Mesothelial cell of epicardium (in vitro differentiated cells): ENCODE measurements around the gene FAM107B. TPM values are rescaled to one million over a fixed set of nuclear protein-coding genes. Genes with fewer than 3 reads are reported as not detected.

ENCODE experiments used
- DNase-seq, 2 experiments: peaks; one replicate each; pipeline ENCODE4 v3.0.0; 2021; ENCODE audit warnings: low spot score in 2 of 2; ENCODE audit not compliant: unreplicated experiment in 2 of 2
- H3K27ac Mint-ChIP-seq: 2 replicates; pipeline ENCODE4 v1.8.0; 2021; ENCODE audit warnings: mixed read lengths
- H3K27me3 Mint-ChIP-seq: 2 replicates; pipeline ENCODE4 v1.8.0; 2021; ENCODE audit warnings: low read depth, mixed read lengths
- H3K36me3 Mint-ChIP-seq: 2 replicates; pipeline ENCODE4 v1.8.0; 2021; ENCODE audit warnings: mixed read lengths
- H3K4me1 Mint-ChIP-seq: 2 replicates; pipeline ENCODE4 v1.8.0; 2021; ENCODE audit warnings: mixed read lengths
- H3K4me3 Mint-ChIP-seq: 2 replicates; pipeline ENCODE4 v1.8.0; 2021; ENCODE audit warnings: mild to moderate bottlenecking, moderate library complexity, mixed read lengths
- H3K9me3 Mint-ChIP-seq: 2 replicates; pipeline ENCODE4 v1.8.0; 2021; ENCODE audit warnings: mixed read lengths
- CTCF ChIP-seq: fragments of 200-600 bp; sonication (generic); IDR thresholded peaks from one replicate; pipeline ENCODE4 v1.5.0; 2021; ENCODE audit warnings: antibody characterized with exemption; ENCODE audit not compliant: unreplicated experiment
- total RNA-seq: library from RNA; stranded (reverse); gene quantifications from 3 replicates; pipeline ENCODE4 v1.2.1, GENCODE V29; 2021

FAM107B gene
- total RNA-seq, 1 donor from 2014 or later = 23.5 TPM

- Mint-ChIP-seq H3K27me3 (peaks cover 2% of the 10 kb centered on the region), H3K36me3 (peaks cover 12% of the 10 kb centered on the region), H3K4me3 (no peak overlapping the region), H3K4me1 (no peaks in the 10 kb centered on the region), H3K9me3 (peaks cover 17% of the 10 kb centered on the region), H3K27ac (no peak overlapping the region)
- no peak for DNase-seq
- no peak for TF ChIP-seq CTCF
Measured at GRCh38 chr10:14508725-14509124, 266.0 kb downstream of the FAM107B start.

- H3K4me1 Mint-ChIP-seq = no peaks in the 10 kb centered on the region
- peaks cover 13% of the 10 kb centered on the region for H3K9me3 Mint-ChIP-seq
- H3K36me3 Mint-ChIP-seq = peaks cover 12% of the 10 kb centered on the region
- DNase-seq = no peak
- H3K4me3 Mint-ChIP-seq = no peak overlapping the region
- peaks cover 2% of the 10 kb centered on the region for H3K27me3 Mint-ChIP-seq
- TF ChIP-seq CTCF = no peak
- H3K27ac Mint-ChIP-seq = no peak overlapping the region
Measured at GRCh38 chr10:14507781-14508180, 266.9 kb downstream of the FAM107B start.

GRCh38 chr10:14507176-14507575, 267.5 kb downstream of the FAM107B start:
- no peak for TF ChIP-seq CTCF
- no peak overlapping the region for H3K4me3 Mint-ChIP-seq
- peaks cover 2% of the 10 kb centered on the region for H3K27me3 Mint-ChIP-seq
- peaks cover 10% of the 10 kb centered on the region for H3K9me3 Mint-ChIP-seq
- H3K36me3 Mint-ChIP-seq = peaks cover 12% of the 10 kb centered on the region
- no peak for DNase-seq
- H3K27ac Mint-ChIP-seq = no peak overlapping the region
- H3K4me1 Mint-ChIP-seq = no peaks in the 10 kb centered on the region

GRCh38 chr10:14502431-14502830, 272.3 kb downstream of the FAM107B start:
- Mint-ChIP-seq H3K36me3 (no peaks in the 10 kb centered on the region), H3K9me3 (no peaks in the 10 kb centered on the region), H3K4me1 (no peaks in the 10 kb centered on the region), H3K4me3 (no peak overlapping the region), H3K27me3 (peaks cover 16% of the 10 kb centered on the region), H3K27ac (no peak overlapping the region)
- TF ChIP-seq CTCF = no peak
- DNase-seq = no peak

- peaks cover 27% of the 10 kb centered on the region for H3K27me3 Mint-ChIP-seq
- H3K9me3 Mint-ChIP-seq = no peaks in the 10 kb centered on the region
- no peaks in the 10 kb centered on the region for H3K4me1 Mint-ChIP-seq
- no peak overlapping the region for H3K4me3 Mint-ChIP-seq
- H3K27ac Mint-ChIP-seq = no peak overlapping the region
- no peaks in the 10 kb centered on the region for H3K36me3 Mint-ChIP-seq
- TF ChIP-seq CTCF = no peak
- DNase-seq = no peak
Measured at GRCh38 chr10:14500172-14500765, 274.4 kb downstream of the FAM107B start.

- H3K4me1 Mint-ChIP-seq = no peaks in the 10 kb centered on the region
Measured at GRCh38 chr10:14499601-14499904, 275.1 kb downstream of the FAM107B start.

More at GRCh38 chr10:14499601-14499904, 275.1 kb downstream of the FAM107B start:
- H3K27ac Mint-ChIP-seq = no peak overlapping the region
- no peak for TF ChIP-seq CTCF
- H3K9me3 Mint-ChIP-seq = no peaks in the 10 kb centered on the region
- no peak for DNase-seq
- H3K27me3 Mint-ChIP-seq = peaks cover 27% of the 10 kb centered on the region
- H3K36me3 Mint-ChIP-seq = no peaks in the 10 kb centered on the region
- no peak overlapping the region for H3K4me3 Mint-ChIP-seq
